ENCODE measurements around the gene GNPTAB. TPM values are rescaled to one million over a fixed set of nuclear protein-coding genes. Genes with fewer than 3 reads are reported as not detected.

The GNPTAB gene
- total and polyA plus RNA-seq, 2 of the 4 experiments (the other 2 are of a cell fraction): 16.0 to 24.2 TPM

DNA sequence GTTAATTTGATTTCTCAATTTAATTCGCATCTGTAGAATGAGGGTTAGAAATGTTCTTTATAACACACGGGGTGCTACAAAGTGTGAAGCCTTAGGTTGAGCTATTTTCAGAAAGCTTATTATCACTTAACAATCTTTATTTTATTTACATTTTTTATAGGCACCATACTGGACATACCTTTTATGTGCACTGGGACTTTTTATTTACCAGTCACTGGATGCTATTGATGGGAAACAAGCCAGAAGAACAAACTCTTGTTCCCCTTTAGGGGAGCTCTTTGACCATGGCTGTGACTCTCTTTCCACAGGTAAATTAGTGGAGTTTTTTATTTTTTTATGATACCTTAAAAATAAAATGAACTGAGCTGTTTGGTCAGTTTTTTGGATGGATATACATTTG lies 116.8 kb downstream of the GNPTAB start:
- no peaks in the 10 kb centered on the region for H3K27me3 ChIP-seq (ENCODE audit: control insufficient read depth, insufficient read depth, low read length)
- intact Hi-C loops (cut with micrococcal nuclease) (no loop called here), in situ Hi-C loops (cut with MboI; ENCODE audit: low sequenced_read_pairs) (no loop called here), dilution Hi-C loops (cut with HindIII; ENCODE audit: low sequenced_read_pairs, unreplicated experiment) (no loop called here)
- H4K8ac ChIP-seq (ENCODE audit: low read depth in 2 of 2, low read length in 2 of 2): no peak overlapping the region
- no TSS peak for BruUV-seq (replicated peaks)
- H2AK5ac ChIP-seq (ENCODE audit: low read depth, low read length): no peak overlapping the region
- H3K9ac ChIP-seq (ENCODE audit: low read depth, low read length): no peak overlapping the region
- H3K4me2 ChIP-seq (ENCODE audit: low read depth, low read length): no peak overlapping the region
- peaks cover 0 to 5% of the 10 kb centered on the region in 2 experiments; a peak in 2 of 4 replicates for H3K79me1 ChIP-seq (ENCODE audit: low read depth in 1 of 2, low read length in 2 of 2)
- no peak overlapping the region for H2AFZ ChIP-seq (replicated peaks; ENCODE audit: low read length, poor library complexity)
- no peak overlapping the region for H3K4ac ChIP-seq (ENCODE audit: low read depth, low read length)
- no peak overlapping the region for H2BK15ac ChIP-seq (ENCODE audit: low read depth, low read length)
- no peak overlapping the region for H3K4me3 ChIP-seq (ENCODE audit: insufficient read depth, low read depth, low read length)
- no peaks in the 10 kb centered on the region for H3K36me3 ChIP-seq (ENCODE audit: control insufficient read depth, insufficient read depth, low read length)
- H3K18ac ChIP-seq (ENCODE audit: low read depth, low read length): no peak overlapping the region
- no peak overlapping the region for H2BK20ac ChIP-seq (ENCODE audit: low read depth, low read length)
- no peak overlapping the region for H3K14ac ChIP-seq (replicated peaks; ENCODE audit: low read depth, low read length)
- H3K23ac ChIP-seq (ENCODE audit: low read depth, low read length): no peak overlapping the region
- H3K27ac ChIP-seq (ENCODE audit: insufficient read depth, low read length): no peak overlapping the region
- ATAC-seq (ENCODE audit: low read depth) (no peak), DNase-seq (no peak)
- TF ChIP-seq CEBPB (IDR thresholded peaks at IDR 0.05; ENCODE audit: low read depth, low read length): no peak
- H3K9me1 ChIP-seq (ENCODE audit: insufficient read depth, low read length): peaks cover 7% of the 10 kb centered on the region; the same call in 1 of the 2 replicates
- peaks cover 2% of the 10 kb centered on the region; the same call in 1 of the 2 replicates for H3K4me1 ChIP-seq (ENCODE audit: control insufficient read depth, insufficient read depth, low read length)
- H4K91ac ChIP-seq (ENCODE audit: insufficient read depth, low read depth, low read length): no peak overlapping the region
- ChIA-PET CTCF (interaction anchor here (0.5 kb wide), 1 partner anchor 10 kb away, joined by 5 read pairs; no protein-coding TSS in a partner anchor), POLR2A (ENCODE audit: unreplicated experiment) (no interaction called here)
- H3K56ac ChIP-seq (ENCODE audit: extremely low read depth, insufficient read depth, low read length): no peak overlapping the region
- no peaks in the 10 kb centered on the region for H4K20me1 ChIP-seq (ENCODE audit: insufficient read depth, low read length)
- H2AK9ac ChIP-seq (replicated peaks; ENCODE audit: low read depth, low read length, poor library complexity): no peak overlapping the region
- H4K5ac ChIP-seq (ENCODE audit: low read depth, low read length): no peak overlapping the region
- H3K9me3 ChIP-seq (ENCODE audit: control insufficient read depth, insufficient read depth, low read length): no peaks in the 10 kb centered on the region
- no peak overlapping the region for H2BK5ac ChIP-seq (ENCODE audit: low read depth, low read length, poor library complexity, severe bottlenecking)
- no CpG with 5 or more reads among the region's 2 CpGs for WGBS, 2 experiments (ENCODE audit: extremely low coverage in 2 of 2, insufficient read length in 1 of 2)
- H2BK120ac ChIP-seq (ENCODE audit: low read depth, low read length): no peak overlapping the region
